HS-5 (cell line): ENCODE measurements around the gene RALGDS.
"Not testable (repeated sequence)": the region's sequence is repeated elsewhere in the genome, so short reads cannot be mapped to it uniquely, and the experiment has no call there.

Experiments
- DNase-seq: peaks from one replicate; pipeline ENCODE4 v3.0.0-alpha.2; 2012; ENCODE audit warnings: low read depth

The RALGDS gene

DNA sequence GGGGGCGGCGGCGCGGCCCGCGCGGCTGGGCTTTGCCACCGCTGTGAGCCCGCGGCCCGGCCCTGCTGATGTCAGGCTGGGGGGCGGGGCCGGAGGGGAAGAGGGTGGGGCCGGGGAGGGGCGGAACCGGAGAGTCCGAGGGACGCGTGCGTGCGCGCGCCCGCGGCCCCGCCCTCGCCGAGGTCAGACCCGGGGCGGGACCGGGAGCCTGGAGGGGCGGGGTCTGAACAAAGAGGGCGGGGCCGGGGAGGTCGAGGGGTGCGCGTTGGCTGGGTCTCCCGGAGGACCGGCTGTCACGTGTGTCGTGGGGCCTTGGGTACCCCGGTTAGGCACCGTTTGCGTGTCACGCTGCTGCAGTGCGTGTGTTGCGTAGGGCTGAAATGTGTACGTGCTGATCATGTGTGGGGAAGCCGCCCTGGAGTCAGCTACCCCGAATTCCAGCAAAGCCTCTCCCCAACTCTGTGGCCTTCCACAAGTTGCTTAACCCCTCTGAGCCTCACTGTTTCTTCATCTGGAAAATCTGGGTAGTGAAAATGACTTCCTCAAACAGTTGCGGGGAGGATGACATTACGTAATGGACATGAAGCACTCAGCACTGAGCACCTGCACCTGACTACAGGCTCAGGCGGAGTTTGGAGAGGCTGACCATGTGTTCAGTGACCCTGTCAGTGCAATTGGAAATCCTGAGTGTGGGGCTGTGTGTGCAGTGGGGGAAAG is at the start of gene RALGDS:
Gene RALGDS, minus strand, starts transcription at position 43 of the 717 bp plus-strand sequence. CDS start 86 bp downstream, outside the sequence.
- DNase-seq: no peak

DNA sequence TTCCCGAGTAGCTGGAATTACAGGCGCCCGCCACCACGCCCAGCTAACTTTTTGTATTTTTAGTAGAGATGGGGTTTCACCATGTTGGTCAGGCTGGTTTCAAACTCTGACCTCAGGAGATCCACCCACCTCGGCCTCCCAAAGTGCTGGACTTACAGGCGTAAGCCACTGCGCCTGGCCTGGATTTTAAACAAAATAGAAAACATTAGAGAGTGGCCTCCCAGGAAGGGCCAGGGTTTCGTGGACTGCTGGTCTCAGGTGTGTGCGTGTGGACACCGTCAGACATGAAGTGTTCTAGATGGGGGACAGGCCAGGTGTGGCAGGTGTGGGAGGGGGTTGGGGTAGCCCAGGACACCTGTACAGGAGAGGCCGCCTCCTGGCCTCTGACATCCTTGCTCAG is 49.7 kb upstream of the RALGDS start:
- DNase-seq: no peak

DNA sequence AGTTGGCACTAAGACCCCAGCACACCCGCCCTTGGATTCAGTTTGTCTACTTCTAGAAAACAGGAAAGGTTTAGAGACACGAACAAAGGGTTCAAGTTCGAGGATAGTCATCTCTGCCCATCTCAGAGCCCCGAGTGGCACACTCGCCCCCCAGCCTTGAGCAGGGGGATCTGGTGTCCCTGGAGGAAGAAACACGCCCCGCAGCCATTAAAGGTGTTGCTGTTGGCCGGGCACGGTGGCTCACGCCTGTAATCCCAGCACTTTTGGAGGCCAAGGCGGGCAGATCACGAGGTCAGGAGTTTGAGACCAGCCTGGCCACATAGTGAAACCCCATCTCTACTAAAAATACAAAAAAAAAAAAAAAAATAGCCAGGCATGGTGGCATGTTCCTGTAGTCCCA is 48.6 kb upstream of the RALGDS start:
- not testable (repeated sequence) for DNase-seq

DNA sequence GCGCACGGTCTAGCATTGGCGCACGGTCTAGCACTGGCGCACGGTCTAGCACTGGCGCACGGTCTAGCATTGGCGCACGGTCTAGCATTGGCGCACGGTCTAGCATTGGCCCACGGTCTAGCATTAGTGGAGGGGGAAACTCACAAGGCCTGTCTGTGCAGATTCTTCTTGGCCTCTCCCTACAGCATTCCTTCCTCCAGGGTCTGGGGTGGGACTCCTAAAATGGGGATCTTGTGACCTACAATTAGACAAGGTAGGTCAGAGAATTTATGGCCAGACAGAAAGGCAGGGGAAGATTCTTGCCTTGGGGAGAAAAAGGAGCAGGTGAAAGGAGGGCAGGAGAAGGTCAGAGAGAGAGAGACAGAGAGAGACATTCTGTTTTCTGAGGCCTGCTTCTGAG is 48.1 kb upstream of the RALGDS start:
- DNase-seq: no peak

DNA sequence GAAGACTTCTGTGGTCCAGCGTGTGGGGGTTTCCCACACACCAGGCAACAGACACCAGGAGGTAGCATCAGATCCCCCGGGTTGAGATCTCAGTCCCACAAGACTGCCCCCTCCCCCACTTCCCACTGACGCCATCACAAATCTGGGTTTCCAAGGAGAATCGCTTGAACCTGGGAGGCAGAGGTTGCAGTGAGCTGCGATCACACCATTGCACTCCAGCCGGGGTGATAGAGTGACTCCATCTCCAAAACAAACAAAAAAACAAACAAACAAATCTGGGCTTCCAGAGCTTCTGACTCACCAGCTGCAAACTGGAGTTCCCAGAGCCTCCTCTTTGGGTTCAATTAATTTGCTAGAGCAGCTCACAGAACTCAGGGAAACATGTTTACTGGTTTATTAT is 47.4 kb upstream of the RALGDS start:
- DNase-seq: no peak

DNA sequence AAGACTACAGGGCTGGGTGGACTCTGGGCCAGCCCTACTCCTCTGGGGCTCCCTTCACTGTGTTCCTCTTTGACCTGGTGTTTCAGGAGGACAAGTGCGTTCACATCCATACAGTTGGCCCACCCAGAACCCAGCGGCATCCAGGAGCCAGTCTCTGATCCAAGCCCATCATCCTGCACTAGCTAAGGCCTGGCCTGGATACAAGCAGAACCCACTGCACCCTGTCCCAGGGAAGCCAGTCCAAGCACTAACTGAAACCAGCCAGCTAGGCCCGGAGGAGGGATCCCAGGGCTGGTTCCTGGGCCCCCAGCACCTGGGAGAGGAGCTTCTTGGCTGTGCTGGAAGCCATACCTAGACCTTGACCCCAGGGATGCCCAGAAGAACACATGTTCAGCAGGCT is 46.7 kb upstream of the RALGDS start:
- no peak for DNase-seq

DNA sequence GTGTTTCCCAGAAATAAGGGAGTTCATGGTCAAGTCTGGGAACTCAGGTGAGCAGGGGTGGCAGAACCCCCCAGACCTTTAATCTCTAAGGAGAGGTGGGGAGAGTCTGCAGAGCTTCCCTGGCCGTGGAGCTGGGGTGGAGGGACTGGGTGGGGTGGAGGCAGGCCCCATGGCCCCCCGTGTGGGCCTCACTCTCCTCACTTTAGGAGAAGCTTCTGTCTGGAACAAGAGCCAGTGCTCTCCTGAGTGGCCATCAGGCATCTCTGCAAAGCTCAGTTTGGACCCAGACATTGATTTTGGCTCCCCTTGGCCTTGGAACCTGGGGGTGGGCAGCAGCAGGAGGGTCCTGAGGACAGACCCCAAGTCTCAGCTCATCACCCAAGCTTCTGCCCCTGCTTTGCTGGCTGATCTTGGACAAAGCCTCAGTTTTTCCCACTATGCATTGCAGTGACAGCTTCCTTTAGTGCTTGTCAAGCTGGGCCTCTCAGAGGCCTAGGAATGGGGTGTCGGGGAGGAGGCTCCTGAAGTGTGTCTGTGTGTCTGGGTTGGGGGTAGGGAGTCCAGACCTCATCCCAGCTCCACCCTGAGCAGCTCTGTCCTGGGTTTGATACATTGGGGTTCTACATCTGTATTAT is 46.2 kb upstream of the RALGDS start:
- no peak for DNase-seq

DNA sequence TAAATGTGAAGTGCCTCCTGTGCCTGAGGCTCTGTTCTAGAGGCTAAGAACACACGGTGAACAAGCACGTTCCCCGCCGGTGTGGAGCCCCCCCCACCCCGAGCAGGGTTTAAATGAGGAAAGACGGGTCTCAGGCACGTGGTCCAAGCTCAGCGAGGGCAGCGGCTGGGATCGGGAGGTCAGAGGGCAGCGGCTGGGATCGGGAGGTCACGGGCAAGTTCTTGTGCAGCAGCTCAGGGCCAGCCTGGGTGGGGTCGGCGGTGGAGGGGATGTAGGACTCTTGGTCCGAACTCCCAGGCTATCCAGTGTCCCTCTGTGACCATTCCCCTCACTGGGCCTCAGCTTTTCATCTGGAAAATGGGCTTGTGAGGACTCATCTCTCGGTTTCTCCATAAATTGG is 45.4 kb upstream of the RALGDS start:
- no peak for DNase-seq

DNA sequence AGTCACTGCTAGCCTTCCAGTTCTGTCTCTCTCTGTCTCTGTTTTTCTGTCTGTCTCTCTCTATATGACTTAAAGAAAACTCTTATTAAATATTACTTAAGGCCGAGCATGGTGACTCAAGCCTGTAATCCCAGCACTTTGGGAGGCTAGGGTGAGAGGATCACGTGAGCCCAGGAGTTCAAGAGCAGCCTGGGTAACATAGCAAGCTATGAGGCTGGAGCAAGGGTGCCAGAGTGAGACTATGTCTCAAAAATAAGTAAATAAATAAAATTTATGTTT is 44.4 kb upstream of the RALGDS start:
- DNase-seq: no peak

DNA sequence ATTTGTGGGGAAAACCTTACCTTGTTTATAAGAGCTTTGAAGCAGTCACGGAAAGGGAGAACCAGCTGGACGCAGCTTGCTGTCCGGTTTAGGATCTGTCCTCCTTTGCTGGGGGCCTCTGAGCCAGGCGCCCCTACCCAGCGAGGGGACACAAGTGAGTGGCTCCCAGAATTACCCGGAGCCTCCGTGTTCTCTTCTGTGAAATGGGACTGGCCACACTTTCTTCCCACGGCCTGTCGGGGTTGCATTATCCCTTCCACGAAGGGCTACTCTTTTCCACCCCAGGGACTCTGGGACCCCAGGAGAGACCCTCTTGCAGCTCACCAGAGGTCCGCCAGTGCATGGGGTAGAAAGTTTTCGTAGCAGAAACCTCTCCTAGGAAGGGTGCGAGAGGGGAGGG is 43.2 kb upstream of the RALGDS start:
- DNase-seq: no peak

DNA sequence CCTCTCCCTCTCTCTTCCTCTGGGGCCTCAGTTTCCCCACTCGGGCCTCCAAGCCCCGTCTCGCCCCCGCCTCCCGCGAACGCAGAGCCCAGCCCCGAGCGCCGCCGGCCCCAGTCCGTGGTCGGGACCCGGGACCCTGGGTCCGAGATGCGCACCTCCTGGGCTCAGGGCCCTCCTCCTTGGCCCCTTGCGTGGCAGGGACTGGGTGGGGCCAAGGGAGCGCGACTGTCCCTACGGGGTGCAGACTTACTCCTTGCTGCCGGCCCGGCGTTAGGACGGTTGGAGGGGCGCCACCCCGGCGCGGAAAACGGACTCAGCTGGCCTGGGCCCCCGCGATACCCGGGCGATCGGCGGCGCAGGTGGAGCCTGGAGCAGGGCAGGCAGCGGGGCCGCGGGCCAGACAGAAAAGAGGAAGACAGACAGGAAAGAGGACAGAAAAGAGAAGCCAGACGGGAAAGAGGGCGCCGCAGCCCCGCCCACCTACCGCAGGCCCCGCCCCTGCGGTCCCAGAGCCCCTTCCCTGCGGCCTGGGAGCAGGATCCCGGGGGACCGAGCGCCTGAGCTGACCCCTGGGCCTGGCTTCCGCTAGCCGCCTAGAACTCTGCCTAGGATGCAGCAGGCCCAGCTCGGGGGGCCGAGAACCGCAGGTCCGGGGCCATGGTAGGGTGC is 42.6 kb upstream of the RALGDS start, which contains the start of gene GBGT1:
Gene GBGT1, minus strand, starts transcription at position 411 of the 669 bp plus-strand sequence. CDS start 1,502 bp downstream, outside the sequence.
- no peak for DNase-seq

DNA sequence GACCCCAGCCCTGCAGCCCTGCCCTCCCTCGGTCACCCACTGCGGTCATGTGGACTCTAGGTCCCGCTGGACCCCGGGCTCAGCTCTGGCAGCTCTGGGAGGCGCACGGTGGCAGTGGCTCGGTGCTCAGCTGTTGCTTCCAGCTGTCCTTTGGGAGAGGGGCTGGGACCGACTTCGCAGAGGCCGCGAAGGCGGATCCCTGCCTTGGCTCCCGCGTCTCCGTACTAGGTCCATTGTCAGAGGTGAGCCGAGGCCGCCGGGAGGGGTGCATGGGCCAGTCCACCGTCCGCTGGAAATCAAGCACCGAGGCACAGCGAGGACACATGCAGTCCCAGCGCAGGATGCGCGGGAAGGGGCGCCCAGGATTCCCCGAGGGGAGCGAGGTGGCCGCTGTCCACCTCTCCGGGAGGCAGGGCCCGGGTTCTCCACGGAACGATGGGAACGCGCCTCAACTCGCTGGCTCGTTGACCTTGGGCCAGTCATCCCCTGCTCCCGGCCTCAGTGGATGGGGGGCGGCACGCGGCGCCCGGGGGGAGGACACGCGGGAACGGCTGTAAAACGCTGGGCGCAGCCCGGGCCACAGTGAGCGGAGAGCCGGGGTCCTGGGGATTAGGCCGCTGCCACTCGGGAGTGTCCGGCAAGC is 41.9 kb upstream of the RALGDS start:
- DNase-seq: no peak

DNA sequence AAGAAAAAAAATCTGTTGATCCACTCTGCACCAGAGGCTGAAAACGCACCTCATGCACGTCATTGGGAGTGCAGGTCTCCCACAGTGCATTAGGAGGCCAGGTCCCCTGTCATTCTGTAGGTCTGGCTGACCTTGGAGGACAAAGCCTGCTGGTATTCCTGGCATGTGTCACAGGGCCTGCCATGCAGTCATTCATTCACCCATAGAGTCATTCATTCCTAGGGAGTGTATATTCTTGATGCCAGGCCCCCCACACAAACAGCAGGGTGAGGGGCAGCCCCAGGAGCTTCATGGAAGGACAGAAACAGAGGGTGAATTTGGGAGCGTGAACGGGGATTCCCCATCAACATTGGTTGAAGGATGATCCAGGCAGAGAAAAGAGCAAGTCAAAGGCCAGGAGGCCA is 40.5 kb upstream of the RALGDS start:
- no peak for DNase-seq

DNA sequence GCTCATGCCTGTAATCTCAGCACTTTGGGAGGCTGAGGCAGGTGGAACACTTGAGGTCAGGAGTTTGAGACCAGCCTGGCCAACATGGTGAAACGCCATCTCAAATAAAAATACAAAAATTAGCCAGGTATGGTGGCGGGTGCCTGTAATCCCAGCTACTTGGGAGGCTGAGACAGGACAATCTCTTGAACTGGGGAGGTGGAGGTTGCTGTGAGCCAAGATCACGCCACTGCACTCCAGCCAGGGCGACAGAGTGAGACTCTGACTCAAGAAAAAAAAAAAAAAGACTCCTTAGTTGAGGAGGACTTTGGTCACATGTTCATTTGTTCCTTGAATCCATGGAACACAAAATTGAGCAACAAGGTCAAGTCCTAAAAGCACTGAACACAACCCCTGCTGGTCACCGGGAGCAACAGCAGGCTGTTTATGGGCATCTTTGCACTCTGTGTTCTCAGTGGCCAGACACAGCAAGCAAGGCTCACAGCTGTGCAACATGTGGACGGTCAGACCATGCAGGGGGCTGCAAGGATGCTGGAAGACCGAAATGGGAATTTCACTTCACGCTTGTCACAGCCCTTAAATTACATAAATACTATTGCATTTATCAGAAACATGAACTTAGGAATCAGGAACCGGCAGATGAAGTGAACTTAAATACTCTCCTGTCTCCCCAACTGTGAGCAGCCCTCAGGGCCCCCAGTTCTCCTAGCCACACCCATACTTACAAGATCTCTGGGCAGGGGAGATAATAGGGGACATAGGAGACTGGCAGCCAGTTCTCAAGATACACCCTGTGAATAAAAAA is 39.9 kb upstream of the RALGDS start:
- no peak for DNase-seq

DNA sequence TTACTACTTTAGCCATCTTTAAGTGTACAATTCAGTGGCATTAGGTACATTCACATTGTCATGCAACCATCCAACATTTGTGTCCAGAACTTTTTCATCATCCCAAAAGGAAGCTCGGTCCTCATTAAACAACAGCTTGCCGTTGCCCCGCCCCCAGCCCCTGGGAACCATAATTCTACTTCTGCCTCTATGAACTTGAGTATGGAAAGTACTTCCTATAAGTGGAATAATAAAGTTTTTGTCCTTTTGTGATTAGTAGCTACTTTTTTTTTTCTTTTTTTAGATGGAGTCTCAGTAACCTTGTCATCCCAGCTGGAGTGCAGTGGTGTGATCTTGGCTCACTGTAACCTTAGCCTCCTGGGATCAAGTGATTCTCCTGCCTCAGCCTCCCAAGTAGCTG is 37.7 kb upstream of the RALGDS start:
- DNase-seq: no peak

DNA sequence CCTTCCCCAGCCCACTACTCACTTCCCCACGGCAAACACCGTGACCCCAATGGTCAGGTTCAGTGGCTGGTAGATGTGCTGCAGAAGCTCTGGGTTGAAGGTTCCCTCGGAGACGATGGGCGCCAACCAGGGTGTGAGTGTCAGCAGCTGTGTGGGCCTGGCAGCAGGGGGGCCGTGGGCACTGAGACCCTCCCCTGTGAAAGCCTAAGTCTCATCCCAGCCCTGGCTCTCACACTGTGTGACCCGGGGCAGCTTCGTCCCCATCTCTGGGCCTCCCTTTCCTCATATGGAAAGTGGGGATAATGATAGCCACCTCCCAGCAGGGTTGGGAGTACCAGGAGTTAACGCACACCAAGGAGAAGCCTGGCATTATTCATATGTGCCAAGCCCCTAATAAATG is 34.1 kb upstream of the RALGDS start:
- DNase-seq: no peak

DNA sequence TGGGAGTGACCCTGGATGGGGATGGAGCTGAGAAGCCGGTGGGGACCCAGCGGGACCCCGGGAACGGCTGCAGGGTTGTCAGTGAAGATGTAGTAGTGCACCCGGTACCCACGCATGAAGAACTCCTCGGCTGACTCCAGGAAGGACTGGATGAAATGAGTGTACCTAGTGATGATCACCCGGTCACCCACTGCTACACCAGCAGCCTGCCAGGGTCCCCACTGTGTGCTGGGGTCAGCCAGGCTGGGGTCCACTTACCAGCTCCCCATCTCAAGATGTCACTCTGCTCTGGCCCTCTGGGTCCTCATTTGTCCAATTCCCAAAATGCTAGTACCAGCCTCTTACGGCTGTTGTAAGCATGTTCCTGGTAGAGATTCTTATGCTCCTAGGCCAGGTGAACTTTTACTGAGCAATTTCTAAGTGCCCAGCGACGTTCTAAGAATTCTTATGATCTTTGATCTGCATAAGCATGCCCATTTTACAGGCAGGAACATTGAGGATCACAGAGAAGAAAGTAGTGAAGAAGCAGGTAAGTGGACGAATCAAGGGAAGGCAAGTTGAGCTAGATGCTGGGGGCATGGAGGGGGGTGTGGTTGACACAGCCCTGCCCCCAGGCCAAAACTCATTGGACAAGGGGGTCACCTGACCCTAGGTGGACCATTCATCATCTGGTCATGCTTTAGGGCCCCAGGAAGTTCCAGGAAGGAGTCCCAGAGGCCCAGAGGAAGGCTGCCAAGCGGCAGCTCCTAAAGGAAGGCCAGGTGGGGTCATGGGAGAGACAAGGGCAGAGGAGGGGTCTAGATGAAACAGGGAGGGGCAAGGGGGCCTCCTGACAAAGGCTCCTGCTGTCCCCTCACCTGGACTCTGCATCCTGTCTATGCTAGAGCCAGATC is 33.3 kb upstream of the RALGDS start:
- no peak for DNase-seq

DNA sequence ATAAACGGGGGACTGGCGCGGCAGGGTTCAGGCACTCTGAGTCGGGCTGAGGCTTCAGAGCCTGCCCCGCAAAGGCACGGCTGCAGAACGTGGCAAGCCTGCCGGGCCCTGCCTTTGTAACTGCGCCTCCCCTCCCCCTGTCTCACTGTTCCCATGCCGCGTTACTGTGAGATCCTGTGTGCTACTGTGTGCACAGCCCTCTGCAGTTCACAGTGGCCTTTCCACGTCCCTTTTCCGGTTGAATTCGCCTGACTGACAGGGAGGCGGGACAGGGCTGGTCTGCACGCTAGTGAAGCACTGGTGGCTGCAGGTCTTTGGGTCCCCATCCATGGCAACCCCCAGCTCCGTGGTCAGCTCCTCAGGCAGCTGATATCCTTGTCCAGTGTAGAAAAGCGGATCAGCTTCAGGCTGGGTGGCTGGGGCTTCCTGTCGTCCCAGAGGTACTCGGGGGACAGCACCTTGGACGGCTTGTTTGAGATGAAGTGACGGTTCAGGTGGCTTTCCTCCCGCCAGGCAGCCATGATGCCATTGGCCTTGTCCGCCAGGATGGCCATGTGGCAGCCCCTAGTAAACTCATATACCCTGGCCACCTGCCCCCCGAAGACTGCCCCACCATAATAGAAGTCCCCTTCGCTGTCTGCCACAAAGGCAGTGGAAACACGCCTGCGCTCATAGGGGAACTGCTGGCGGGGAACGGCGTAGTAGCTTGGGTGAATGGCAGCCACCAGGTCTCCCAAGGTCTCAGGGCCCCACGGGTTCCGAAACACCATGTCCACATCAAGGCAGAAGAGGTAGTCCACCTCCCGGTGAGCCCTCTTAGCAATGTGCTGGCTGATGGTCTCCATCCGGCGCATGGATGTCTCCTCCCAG is 32.4 kb upstream of the RALGDS start:
- DNase-seq: no peak

DNA sequence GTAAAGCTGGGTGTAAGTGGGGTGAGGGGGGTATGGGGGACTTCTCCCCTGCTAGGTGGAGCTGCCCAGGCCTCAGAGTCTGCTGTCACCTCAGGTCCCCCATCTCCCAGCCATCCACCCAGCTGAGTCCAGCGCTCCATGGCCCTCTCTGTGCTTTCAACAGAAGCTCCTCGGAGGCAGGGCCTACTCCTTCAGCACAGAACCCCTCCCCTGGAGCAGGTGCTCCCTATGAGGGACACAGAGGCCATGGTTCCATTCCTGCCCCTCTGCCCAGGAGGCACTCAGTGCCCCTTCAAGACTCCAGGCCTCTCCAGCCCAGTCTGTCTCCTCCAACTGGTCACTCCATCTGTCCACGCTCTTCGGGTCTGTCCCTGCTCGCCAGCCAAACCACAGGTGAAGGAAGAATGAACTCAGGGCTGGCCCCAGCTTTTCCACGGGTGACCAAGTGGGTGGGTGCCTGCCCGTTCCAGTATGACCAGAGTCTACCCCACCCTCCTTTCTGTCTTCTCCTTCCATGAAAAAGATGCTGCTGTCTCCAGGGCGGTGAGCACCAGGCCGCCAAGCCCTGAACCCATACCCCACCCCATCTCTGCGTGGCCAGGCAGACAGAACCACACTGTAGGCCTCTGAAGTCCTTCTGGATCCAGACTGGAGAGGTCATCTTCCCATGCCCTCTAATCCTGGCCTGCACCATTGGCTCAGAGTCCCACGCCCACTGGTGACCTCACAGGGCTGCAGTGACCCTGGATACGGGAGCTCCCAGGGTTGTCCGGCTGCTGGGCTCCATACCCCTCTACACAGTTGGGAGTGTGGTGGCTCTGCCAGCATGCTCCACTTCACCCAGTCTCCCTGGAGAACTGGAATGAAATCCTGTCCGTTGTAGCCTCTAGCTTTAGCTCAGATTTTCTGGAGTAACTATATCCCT is 30.8 kb upstream of the RALGDS start:
- no peak for DNase-seq
